NCI-H1092 treated with DMSO at 0.1 percent for 48 hours (cell line): ENCODE data around the gene IRX2.
A peak's percentile ranks its signal among the peaks of the same experiment; 100 is the strongest.

ENCODE experiments used
- DNase-seq: peaks from one replicate; lab custom pipeline; 2025; lab: John Stamatoyannopoulos, UW

The IRX2 gene

DNA sequence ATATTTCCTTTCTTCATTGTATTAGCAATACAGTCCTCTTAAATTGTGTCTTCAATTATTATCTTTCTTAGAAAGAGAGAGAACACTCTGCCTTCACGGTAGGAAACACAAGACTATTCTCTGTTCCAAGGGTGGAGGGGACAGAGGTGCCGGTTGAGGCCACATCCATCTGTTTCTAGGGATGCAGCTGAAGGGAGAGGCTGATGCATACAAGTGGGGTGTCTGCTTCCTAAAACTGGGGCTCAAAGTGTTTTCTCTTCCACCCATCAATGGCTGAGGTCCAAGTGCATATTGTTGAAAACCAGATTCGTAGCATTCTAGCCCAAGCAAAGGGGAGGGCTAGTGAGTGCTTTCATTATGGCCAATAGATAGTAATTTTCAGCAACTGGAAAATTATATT, 9.5 kb downstream of the IRX2 start:
- no peak for DNase-seq

DNA sequence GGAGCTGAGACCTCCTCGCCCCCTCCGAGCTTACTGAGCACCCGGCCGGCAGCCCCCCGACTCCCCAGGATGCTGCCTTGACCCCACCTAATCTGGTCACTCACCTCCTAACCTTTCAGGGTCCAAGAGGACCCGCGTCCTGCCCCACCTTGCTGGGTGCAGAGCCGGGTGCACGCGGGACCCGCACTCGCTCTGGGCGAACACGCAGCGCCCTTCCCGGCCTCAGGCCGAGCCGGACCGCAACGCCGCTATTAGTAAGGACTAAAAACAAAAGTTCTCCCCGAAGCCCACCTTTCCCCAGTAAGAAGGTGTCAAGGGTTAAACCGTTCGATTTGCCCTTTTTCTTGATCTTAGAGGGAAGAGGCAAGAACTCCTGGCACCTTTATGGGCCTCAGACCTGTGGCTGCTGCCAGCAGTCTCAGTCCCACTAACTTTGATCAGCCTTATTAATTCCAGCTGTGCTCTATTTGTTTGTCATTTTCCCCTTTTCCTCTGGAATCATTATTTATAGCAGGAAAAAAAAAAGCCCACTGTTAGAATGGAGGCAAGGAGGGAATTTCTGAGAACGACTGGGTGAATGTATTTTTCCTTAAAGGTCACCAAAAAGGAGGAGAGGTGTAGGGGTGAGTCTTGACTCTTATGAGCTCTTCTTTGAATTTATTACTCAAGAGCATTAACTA, 10.5 kb downstream of the IRX2 start:
- no peak for DNase-seq

- DNase-seq = no peak
Measured at GRCh38 chr5:2740051-2740875, 11.2 kb downstream of the IRX2 start.

DNA sequence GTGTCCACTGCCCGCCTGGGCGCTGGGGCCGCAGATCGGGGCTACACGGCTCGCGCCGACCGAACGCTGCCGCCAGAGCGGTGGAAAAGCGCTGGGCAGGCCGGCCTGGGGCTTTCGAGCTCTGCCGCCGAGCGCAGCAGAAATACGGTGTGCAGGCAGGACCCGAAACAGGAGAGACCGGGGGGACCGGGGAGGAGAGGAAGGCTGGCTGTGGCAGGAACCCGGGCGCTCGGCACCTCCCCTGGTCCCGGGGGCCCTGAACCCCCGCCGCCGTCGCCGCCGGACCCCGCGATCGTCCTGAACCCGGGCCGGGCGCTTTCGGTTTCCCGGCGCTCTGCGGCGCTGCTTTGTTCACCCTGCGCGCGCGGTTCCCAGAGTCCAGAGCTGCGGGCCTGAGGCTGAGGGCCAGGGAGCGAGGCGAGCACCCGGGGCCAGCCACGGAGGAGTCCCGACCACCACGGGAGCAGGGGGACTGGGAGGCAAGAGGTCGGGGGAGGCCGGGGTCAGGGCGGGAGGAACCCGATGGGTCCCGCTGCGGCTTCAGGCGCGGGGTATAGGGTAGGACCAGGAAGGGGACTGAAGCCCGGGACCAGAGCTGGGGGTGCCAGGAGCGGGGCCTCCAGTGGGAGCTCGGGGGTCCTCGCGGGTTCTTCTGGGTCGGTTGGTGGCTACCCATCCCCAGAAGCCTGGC, 12.0 kb downstream of the IRX2 start:
- DNase-seq = peak; percentile 37

DNA sequence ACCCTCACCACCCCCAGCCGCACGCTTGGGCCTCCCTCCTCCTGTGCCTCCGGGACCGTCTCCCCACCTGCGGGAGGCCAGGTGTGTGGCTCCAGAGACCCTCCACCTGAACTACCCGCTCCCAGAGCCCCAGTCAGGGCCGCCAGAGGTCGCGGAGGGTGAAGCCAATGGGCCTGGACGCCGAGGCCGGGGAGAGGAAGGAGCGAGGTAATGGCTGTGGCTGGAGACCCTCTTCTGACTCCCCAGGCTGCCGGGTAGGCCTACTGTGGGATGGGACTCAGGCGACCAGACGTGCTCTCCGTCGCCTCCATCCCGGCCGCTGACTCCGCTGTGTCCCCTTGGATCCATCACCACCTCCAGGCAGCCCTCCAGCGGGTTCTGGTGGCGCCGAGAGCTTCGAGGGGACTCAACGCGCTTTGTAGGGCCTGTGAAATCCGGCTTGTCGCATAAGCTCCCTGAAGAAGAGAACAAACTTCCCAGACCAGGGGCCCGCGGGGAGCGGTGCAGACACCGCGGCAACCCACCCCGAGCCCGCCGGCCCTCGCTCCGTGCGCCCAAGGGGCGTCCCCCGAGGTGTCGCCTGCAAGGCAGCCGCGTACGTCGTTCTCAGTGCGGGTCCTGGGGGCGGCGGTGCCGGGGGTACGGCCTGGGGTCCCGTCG, 12.6 kb downstream of the IRX2 start:
- no peak for DNase-seq

- DNase-seq = no peak
Measured at GRCh38 chr5:2738156-2738699, 13.2 kb downstream of the IRX2 start.

DNA sequence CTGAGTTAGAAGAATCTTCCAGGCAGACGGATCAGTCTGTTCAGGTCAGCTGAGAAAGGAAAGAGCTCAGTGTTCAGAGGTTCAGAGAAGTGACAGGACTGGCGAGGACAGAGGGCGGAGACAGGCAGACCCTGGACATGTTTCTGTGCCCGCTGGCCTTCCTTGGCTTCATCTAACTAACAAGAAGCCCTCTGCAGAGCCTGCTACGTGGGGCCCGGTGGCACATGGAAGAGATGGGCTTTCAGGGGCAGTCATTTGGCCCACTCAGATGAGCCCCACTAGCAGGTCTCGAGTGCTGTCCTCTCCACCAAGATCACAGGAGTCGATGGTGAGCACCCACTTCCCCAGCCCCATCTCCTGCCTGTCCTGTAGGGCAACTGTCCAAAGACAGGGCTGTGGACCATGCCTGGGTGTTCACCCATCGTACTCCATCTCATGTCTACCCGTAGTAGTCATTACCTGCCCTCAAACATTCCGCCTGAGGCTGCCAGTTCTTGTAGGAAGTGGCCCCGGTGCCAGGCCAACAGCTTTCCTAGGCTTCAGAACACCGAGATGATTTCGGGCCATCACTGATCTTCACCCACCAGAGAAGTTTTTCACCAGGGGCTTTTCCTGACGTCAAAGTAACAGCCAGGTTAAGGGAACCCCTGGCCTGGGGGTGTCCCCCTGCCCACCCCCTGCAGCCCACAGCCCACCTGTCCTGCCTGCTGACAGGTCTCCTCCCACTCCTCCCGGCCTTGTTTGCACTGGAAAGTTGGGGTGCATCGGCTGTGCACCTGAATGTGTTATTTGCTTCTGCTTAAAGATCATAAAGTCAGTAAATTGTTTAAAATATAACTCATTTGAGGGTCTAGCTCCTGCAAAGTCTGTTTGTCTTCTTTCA, 14.0 kb downstream of the IRX2 start:
- DNase-seq = no peak

DNA sequence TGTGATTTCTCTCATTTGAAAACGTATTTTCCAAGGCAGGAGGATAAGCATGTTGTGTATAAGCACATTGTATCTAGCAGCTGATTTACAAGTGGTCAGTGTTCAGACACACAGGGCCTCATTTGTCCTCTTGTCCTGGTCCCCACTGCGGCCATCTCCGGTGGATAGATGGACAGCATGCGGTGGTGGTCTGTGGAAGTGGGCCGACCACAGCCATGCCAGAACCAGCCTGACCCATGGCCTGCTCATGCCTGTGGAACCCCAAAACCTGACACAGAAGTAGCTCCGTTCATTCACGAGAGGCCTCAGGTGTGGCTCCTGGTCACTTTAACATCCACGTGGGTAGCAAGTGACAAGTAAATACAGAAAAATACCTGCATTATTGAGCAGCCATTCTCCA, 14.6 kb downstream of the IRX2 start:
- no peak for DNase-seq

DNA sequence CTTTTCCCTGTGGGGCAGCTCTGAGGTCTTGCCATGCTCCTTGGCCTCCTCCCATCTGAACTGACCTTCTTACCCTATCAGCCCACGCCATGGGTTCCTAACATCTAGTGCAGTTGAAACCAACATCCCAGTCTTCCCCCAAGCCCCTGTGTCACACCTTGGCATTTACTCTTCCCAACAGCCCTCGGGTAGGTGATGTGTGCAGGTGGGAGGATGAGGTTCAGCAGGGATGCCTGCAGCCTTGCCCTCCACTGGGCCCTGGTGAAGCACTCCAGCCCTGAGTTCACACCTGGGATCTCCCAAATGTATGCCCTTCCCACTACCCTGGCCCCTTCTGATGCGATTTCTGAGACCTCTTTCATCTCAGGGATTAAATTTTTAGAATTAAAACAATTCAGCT, 15.5 kb downstream of the IRX2 start:
- no peak for DNase-seq

GRCh38 chr5:2732850-2733249, 18.6 kb downstream of the IRX2 start:
- peak; percentile 62 for DNase-seq

DNA sequence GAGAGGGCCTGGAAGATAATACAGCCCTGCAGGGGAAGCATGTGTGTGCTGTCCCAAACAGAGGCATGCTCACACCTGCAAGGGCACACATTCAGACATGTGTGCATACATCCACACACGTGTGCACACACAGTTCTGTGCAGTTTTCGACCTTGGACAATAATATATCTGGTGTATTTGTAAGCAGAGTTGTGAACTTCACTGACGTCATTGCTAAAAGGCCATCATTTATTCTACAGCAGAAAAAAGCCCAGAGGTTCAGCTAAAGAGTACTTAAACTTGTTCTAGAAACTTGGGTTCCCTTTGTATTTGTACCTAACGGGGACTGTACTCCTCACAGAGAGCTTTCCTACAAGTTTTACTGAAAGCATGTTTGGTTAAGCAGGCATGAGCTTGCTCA, 19.5 kb downstream of the IRX2 start:
- no peak for DNase-seq

GRCh38 chr5:2729189-2729588, 22.3 kb downstream of the IRX2 start:
- DNase-seq = no peak

DNA sequence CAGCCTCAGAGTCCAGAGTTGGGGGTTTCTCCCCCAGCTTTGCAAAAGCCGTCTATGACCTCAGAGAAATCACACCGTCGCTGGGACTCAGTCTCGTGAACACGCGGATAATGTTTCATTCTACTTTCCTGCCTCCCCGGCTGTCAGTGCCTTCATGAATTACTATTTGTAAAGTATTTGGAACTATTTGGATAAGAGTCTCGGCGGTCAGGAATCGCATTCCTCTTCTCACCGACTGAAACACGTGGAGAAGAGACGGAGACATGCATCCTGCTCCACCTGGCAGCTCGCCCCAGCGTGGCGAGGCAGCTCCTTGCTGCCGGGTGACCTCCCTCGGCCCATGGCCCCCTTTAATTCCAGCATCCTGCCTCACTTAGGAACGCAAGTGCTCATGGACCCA, 23.9 kb downstream of the IRX2 start:
- DNase-seq = no peak

DNA sequence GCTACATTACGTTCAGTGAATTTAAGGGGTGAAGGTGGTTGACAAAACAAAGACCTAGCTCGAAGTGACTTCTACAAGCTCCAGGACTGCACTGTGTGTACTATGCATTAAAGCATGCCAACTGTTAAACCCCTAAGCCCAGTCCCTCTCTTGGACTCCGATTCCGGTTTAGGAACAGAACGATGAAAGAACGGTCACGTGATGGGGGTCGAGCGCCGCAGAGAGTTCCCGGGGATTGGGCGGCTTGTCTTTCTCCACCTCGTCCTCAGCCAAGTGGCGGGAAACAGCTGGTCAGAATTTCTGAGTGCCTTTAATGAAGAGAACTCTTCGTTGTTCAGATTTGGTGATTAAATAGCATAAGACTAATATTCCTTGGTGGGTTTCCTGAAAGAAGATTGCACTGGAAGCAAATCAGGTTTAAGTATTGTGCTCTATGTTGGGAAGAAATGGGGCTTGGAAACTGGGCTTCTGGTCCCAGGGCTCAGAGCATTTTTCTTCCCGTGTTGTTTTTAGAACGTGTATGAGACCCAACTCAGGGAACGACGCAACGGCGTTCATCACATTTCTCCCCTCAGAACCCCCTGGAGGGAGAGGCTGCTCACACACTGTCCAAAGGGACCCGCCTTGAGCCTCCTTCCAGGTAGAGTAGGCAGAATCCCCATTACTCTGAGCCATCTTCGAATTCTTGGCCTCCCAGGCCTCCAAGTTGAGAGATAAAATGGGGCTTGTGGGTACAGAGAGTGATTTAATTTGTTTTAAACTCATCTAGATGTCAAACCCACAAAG, 25.3 kb downstream of the IRX2 start:
- DNase-seq = no peak

DNA sequence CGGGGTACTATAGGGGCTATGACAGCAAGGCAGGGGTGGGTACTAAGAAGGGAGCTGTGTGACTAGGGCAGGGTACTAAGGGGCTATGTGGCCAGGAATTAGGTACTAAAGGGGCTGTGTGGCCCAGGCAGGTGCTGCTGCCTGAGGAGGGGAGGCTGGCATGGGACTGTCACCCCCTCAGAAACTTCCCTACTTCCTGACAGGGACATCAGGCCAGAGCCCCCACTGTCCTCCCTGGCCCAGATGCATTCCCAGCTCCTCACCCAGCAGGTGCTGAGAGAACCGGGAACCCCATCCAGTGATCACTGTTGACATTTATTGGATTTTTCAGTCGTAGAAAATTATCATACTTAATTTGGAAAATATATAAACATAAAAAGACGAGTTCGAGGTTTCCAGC, 26.6 kb downstream of the IRX2 start:
- no peak for DNase-seq

GRCh38 chr5:2724031-2724581, 27.4 kb downstream of the IRX2 start:
- DNase-seq = no peak

- no peak for DNase-seq
Measured at GRCh38 chr5:2722901-2723300, 28.6 kb downstream of the IRX2 start.

DNA sequence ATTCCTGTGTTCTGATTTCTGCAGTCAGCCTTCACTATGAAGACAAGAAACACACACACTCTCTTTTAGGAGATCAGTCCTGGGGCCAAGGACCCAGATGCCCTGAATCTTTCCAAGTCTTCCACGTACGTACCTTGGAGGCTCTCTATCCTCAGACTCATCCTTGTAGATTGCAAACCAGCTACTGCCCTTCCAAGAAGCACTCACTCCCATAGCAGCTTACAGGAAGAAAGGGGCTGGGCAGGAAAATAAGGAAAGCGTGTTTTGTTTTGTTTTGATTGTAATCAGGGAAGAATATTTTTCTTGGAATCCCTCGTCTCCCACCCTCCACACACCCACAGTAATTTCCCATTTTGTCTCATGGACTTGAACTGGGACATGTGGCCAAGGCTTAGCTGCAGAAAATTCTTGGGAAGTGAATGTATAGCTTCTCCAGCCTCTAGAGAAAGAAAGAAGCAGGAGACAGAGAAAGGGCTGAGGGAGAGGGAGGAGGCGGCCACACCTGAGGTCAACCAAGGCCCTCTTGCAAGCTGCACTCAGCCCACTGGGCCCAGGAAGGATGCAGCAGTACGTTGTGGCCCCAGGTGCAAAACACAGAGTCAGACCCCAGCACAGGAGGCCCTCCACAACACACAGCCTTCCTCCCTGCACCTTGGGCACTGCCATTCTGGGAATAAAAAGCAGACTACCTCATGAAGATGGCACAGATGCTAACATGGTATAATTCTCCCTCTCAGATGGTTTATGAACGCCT, 29.9 kb downstream of the IRX2 start:
- DNase-seq = no peak

GRCh38 chr5:2719332-2719731, 32.1 kb downstream of the IRX2 start:
- DNase-seq = no peak
